ENCODE data around the gene AP1M2.
"Not testable (repeated sequence)": the region's sequence is repeated elsewhere in the genome, so short reads cannot be mapped to it uniquely, and the experiment has no call there.

Gene AP1M2

DNA sequence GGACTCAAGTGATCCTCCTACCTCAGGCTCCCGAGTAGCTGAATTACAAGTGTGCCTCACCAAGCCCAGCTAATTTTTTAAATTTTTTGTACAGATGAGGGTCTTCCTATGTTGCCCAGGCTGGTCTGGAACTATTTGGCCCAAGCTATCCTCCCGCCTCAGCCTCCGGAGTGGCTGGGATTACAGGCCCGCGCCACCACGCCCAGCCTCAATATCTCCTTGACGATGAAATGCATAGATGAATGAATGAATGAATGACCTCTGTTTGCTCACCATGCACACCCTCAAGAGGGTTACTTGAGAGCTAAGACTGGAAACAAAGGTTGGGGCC, 14.9 kb upstream of the AP1M2 start:
- DNase-seq (ENCODE audit: low read depth), result no peak

DNA sequence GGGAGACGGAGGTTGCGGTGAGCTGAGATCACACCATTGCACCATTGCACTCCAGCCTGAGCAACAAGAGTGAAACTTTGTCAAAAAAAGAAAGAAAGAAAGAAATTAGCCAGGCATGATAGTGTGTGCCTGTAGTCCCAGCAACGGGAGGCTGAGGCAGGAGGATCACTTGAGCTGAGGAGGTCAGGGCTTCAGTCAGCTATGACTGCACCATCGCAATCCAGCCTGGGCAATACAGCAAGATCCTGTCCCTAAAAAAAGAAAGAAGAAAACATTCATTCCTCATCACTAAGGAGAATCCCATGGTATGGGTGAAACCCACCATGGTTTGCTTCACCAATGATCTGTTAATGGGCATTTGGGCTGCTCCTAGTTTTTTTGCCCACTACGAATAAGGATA, 13.0 kb upstream of the AP1M2 start:
- no peak for DNase-seq (ENCODE audit: low read depth)

DNA sequence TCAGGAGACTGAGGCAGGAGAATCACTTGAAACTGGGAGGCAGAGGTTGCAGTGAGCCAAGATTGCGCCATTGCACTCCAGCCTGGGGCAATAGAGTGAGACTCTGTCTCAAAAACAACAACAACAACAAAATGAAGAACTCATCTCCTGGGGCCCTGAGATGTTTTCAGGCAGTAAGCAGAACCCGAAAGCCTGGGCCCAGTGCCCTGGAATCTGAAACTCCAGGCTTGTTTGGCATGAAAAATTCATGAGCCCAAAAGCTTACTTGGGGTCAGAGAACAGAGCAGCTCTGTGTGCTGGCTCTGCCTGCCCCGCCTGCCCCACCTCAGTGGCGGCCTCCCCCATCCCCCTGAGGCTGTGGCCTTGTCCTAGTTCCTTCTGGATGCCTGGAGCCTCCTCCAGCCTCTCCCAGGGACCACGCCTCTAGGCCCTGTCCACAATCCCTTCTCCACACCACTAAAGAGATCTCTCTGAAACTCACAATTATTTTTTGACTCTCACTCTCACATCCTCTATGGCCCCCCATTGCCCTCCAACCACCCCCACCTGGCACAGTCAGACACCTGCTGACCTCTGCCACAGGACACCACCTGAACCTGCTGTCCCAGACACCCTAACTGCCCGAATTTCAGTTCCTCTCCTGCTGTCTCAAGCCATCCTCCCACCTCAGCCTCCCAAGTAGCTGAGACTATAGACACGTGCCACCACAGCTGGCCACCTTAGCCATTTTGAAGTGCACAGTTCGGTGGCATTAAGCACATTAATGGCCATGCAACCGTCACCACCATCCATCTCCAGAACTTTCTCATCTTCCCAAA, 6.9 kb upstream of the AP1M2 start:
- peak; percentile 29 for DNase-seq (ENCODE audit: low read depth)

DNA sequence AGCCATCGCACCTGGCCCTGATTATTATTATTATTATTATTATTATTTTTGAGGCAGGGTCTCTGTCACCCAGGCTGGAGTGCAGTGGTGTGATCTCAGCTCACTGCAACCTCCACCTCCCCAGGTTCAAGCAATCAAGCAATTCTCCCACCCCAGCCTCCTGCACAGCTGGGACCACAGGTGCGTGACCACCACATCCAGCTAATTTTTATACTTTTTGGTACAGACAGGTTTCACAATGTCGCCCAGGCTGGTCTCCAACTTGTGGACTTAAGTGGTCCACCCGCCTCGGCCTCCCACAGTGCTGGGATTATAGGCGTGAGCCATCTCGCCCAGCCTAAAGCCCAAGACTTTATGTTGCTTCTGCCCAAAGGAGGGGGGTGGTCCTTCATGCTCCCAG, 6.0 kb upstream of the AP1M2 start:
- no peak for DNase-seq (ENCODE audit: low read depth)

DNA sequence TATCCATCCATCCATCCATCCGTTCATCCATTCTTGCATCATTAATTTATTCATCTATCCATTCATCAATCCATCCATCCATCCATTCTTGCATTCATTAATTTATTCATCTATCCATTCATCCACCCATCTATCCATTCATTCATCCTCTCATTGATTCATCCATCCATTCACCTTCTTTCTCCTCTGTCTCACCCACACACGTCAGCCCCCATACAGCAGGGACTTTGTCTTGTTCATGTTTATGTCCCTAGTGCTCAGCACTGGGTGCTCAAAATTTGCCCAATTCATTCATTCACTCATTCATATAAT, 683 bp upstream of the AP1M2 start:
- no peak for DNase-seq (ENCODE audit: low read depth)

DNA sequence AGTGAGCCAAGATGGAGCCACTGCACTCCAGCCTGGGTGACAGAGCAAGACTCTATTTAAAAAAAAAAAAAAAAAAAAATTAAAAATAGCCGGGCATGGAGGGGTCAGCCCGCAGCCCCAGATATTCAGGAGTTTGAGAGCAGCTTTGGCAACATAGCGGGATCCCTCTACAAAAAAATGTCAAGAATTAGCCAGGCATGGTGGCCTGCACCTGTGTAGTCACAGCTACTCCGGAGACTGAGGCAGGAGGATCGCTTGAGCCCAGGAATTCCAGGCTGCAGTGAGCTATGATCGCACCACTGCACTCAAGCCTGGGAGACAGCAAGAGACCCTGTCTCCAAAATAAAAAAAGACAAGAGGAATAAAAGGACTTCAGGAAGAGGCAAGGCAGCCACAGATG, 716 bp downstream of the AP1M2 start:
- DNase-seq (ENCODE audit: low read depth), result no peak

DNA sequence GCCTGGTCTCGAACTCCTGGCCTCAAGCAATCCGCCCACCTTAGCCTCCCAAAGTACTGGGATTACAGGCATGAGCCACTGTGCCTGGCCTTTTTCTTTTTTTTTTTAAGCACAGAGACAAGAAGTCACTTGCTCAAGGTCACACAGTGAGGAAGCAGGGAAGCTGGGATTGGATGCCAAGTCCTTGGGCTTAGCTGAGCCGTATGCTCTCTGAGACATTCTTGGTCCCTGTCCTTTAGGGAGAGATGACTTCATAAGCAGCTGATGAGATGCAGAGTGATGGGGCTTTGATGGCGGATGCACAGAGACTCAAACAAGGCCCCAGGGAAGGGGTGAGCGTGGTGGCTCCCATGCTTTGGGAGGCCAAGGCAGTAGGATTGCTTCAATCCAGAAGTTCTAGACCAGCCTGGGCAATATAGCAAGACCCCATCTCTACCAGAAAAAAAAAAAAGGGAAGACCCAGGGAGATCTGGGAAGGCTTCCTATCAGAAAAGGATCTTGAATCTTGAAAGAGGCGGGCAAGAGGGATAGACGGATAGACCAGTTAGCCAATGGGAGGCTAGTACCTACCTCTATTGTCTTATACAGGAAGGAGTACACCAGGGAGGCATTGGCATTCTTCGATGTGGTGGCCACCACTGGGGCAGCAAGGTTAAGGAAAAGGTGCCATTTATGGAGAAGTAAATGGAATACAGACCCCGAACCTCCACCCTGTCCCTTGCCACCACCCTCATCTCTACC, 3.9 kb downstream of the AP1M2 start:
- peak; percentile 25 for DNase-seq (ENCODE audit: low read depth)

DNA sequence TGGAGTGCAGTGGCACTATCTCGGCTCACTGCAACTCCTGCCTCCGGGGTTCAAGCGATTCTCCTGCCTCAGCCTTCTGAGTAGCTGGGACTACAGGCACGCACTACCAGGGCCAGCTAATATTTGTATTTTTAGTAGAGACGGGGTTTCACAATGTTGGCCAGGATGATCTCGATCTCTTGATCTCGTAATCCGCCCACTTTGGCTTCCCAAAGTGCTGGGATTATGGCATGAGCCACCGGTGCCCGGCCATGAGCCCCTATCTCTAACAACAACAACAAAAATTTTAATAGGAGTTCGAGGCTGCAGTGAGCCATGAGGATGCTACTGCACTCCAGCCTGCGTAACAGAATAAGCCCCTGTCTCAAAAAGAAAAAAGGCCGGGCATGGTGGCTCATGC, 5.0 kb downstream of the AP1M2 start:
- DNase-seq (ENCODE audit: low read depth), result no peak

DNA sequence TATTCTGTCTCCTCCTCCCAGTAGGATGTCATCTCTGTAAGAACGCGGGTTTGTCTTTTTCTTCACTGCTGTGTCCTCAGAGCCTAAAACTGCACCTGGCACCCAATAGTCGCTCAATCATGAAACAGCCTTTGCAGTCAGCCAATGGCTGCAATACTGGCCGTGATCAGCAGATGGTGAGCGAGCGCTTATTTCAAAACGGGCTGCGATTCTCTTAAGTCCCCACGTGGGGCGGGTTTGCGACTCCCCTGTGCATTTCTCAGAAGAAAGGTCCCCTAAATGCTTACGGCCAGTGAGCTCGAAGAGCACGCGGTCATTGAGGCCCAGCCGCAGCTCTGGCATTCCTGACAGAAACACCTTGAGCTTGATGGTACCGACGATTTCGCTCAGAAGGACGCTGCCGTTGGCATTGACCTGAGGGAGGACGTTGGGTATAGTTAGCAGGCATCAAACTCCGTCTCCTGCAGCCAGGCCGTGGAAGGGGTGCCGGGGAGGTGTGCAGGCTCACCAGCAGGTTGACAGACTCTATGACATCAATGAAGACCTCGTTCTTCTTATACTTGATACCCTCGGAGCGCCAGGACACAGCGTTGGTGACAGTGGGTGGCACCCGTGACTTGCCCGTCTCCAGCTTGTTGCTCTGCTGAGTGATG, 6.0 kb downstream of the AP1M2 start:
- peak; percentile 90 for DNase-seq (ENCODE audit: low read depth)

DNA sequence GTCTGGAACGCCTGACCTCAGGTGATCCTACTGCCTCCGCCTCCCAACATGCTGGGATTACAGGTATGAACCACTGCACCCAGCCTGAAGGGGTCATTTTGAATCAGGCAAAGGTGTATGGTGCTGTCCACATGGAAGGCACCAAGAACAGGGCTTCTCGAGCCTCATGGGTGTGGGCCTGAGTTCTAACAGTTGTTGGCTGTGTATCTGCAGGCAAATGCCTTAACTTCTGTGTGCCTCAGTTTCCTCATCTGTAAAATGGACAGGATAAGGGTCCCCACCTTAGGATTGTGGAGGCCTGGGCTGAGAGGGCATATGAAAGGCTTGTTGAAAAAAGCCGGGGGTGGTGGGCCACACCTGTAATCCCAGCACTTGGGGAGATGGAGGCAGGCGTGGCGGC, 9.2 kb downstream of the AP1M2 start:
- DNase-seq (ENCODE audit: low read depth), result no peak

DNA sequence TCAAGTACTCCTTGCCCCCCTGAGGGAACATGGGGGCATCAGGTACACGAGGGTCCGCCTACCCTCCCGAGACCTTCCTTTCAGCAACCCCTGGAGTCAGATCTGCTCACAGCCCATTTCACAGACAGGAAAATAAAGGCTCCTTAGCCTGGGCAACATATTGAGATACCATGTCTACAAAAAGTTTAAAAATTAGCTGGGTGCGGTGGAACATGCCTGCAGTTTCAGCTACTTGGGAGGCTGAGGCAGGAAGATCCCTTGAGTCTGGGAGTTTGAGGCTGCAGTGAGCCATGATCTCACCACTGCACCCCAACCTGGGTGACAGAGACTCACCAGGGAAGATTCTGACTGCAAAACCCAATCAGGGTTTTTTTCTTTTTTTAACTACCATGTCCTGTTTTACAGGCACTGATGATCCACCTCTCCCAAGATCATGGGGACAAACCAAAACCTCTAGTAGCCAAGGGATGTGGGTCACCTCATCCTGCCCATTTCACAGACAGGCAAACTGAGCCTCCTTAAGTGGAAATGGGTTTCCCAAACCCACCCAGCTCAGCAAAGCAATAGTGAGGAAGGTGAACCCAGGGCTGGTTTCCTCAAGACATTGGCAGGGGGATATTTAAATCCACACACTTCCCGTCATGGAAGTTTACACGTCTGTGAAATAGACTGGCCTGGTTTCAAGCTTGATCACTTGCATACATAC, 11.9 kb downstream of the AP1M2 start:
- no peak for DNase-seq (ENCODE audit: low read depth)

DNA sequence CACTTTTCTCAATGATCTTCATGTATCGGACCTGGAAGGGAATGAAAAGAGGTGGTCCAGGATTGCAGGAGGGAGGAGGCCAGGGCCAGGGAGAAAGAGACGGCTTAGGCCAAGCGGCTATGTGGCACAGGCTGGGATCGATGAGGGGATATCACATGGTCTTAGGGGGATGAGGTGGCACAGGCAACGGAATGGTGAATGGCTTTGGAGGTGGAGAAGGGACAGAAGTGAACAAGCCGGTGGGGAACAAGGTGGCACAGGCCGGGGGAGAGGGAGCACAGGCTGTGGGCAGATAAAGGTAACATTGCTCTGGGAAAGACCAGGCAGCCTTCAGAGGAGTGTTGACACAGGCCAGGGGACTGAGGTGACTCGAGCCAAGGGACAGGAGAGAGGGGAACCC, 12.7 kb downstream of the AP1M2 start:
- no peak for DNase-seq (ENCODE audit: low read depth)

DNA sequence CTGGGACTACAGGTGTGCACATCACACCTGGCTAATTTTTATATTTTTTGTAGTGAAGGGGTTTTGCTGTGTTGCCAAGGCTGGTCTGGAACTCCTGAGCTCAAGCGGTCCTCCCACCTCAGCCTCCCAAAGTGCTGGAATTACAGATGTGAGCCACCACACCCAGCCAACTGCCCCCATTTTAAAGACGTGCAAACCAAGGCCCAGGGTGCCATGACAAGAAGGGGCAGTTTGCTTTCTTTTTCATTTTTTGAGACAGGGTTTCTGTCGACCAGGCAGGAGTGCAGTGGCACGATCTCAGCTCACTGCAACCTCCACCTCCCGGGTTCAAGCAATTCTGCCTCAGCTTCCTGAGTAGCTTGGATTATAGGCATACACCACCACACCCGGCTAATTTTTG, 13.3 kb downstream of the AP1M2 start:
- not testable (repeated sequence) for DNase-seq (ENCODE audit: low read depth)

DNA sequence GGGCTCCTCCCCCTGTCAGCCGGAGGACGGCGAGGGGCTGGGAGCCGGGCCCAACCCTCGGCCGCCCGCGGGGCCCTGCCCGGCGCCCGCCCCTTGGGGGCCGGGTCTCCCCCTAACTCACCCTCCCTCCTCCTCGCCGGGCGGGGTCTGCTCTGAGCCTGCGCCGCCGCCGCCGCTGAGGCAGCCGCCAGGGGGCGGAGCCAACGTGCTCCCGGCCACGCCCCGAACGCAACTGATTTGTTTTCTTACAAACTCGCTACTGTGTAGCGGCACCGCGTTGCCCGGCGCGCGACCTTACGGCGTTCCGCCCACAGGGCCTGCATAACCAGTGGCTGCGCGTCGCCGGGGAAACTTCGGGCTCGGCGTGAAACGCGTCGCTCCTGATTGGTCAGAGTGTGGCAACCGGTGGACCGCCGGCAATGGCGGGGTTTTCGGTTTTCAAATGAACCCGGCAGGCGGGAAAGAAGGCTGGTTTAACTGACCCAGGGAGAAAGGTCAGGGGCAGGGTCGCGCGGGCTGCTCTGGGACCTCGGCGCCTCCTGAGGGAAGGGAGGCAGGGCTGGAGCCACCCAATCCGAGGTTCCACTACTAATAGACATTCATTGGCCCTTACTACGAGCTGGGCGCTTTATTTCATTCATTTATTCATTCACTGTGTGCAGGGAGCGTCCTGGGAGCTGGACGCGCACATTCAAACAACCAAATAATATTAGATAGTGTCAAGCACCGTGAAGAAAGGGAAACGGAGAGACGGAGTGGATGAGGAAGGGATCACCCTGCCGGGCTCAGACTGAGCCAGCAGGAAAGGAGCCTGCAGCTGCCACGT, 18.1 kb downstream of the AP1M2 start, which contains the start of gene CDKN2D:
Gene CDKN2D (minus strand): TSS at position 154 of the 826 bp plus-strand sequence. CDS start 326 bp downstream, outside the sequence.
- peak; percentile 99 for DNase-seq (ENCODE audit: low read depth)

DNA sequence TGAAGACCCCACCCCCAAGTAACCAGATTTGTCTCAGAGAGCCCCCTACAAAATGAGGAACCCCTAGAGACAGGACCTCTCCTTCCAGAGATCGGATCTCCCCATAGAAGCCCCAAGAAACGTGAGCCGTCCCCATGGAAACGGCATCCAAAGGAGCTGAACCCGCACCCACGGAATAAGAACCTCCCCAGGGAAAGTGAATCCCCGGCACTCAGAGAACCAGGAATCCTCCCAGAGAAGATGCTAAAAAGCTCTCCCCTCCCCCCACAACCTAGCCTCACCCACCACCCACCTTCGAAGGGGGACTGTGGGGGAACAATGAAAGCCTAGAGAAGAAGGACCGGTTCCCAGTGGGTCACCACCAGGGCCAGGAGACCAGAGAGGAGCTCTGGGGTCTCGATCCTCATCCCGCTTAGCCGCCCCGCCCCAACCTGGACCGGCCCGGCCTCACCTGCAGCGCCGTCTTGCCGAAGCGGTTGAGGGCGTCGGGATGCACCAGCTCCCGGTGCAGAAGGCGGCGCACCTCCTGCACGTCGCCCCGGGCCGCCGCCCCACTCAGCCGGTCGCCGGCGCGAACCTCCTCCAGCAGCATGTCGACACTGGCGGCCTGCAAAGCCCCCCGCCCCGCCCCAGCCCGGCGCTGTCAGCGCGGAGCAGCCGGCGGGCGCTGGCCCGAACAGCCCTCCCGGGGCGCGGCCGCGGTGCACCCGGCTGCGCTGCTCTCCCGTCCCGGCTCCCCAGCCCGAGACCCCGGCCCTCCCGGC, 18.9 kb downstream of the AP1M2 start:
- peak; percentile 19 for DNase-seq (ENCODE audit: low read depth)

DNA sequence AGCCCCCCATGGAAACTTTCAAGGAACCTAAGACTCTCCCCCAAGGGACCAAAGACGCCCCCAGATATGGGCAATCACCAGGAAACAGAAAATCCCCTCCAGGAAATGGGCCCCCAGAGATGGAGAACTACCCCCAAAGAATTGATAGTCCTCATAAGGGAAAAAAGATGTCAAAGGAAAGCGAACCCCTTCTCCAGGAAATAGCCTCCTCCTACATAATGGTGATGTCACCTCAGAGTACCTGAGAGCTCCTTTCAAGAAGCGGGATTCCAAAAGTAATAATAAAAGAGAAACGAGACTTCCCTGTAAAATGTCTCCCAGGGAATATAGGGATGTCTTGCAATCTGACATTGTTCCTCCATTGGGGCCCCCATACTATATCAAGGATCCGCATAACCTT, 19.5 kb downstream of the AP1M2 start:
- DNase-seq (ENCODE audit: low read depth), result no peak

DNA sequence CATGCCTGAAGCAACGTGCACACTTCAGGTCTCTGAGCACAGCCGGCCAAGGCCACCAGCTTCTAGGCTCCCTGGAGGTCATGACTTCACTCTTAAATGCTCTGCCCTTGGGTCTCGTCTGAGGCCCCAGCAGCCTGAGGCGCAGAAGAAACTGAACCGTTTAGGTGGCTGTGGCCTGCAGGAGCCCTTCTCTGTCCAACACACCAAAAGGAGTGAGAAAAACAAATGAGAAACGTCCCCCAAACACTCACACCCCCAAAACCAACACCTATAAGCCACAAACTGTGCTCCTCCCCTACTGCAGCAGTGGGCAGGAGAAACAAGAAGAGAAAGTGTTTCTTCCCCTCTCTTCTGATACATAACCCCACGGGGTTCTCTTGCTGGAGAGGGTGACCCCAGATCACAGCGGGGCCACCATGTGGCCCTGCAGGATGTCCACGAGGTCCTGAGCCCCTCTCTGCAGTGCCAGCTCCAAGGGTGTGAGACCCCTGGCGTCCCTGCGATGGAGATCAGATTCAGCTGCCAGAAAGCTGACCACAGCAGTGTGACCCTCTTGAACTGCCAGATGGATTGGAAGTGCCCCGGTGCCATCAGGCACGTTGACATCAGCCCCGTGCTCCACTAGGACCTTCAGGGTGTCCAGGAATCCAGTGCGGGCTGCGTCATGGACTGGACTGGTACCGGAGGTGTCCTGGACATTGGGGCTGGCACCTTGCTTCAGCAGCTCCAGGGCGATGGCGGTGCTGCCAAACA, 20.3 kb downstream of the AP1M2 start:
- no peak for DNase-seq (ENCODE audit: low read depth)

DNA sequence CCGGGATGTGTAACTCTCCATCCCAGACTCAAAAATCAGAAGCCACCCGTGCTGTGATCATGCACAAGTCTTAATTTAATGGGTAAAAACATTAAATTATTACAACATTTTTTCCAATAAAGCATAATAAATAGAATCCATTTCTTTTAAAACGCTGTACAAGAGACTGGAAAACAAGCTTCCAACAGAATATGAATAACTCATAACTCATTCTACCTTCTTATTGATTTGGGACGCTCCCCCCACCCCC, 20.8 kb downstream of the AP1M2 start:
- no peak for DNase-seq (ENCODE audit: low read depth)

DNA sequence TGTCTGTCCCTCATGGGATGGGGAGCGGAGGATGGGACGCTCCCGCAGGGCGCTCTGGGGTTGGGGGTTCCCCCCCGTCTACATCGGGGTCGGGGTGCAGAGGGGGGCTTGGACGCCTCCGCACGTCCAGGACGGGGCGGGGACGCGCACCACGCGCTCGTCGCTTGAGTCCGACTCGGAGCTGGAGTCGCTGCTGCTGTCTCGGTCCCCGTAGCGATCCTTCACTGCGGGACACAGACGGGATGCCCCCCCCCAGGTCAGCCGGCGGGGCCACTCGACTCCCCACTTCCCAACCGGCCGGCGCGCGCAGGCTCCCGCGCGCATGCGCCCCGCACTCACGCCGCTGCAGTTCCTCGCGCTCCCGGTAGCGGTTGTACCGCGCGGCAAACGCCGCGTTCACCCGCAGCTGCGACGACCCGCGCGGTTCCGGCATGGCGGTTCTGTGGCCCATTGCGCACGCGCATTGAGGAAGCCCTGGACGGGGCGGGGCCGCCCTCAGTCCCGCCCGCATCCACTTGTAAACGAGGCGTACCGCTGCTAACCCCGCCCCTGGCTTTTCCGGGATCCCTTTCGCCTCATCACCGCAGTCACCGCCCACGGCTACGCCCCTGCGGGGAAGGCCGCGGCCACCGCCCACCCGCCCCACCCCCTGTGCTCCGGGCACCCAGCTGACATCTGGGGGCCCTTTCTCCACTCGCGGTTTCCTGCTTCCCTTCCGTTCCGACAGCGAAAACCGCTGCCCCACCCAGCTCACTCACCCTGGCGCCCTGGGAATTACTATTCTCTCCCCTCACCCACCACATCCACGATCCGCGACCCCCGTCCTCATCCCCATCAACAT, 21.3 kb downstream of the AP1M2 start, which contains the start of gene KRI1:
Gene KRI1 (minus strand): TSS at position 444 of the 841 bp plus-strand sequence. CDS start 11 bp downstream, at position 433.
- DNase-seq (ENCODE audit: low read depth), result peak; percentile 98

All from EH (cell line).